Prostate gland (tissue), 1 donor: Measurements from ENCODE around the gene SERPINB1.

Experiments used
- POLR2A ChIP-seq: fragments of 450-650 bp; IDR thresholded peaks from one replicate; pipeline ENCODE4 v1.6.1; 2016; ENCODE audit warnings: antibody characterized with exemption, mild to moderate bottlenecking
- POLR2AphosphoS5 ChIP-seq: sonication (generic); formaldehyde crosslinking; IDR thresholded peaks from one replicate; pipeline ENCODE4 v1.6.1; 2017; ENCODE audit warnings: antibody characterized with exemption

DNA sequence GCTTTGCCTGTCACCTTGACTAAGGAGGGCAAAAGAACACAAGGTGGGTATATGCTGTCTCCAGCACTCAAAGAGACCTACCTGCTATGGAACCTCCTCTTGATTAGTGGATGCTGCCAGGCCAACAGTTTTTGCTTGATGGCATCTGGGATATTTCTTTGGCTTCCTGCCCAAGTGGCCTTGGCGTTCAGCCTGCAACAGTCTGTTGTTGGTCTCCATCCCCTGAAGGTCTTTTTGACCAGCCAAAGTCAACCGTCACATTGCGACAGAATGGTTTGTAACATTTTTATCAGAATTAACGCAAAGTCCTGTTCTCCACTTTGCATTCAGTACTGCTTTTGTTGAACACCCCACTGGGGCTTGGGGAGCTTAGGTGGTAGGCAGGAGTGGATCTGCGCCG lies 37.1 kb downstream of the SERPINB1 start:
- no peak for TF ChIP-seq POLR2A
- TF ChIP-seq POLR2AphosphoS5: no peak
